ENCODE measurements around the gene KBTBD3. TPM values are rescaled to one million over a fixed set of nuclear protein-coding genes. Genes with fewer than 3 reads are reported as not detected.

The KBTBD3 gene
- total RNA-seq, 2 donors from 2014 or later, result 5.1 to 10.6 TPM

DNA sequence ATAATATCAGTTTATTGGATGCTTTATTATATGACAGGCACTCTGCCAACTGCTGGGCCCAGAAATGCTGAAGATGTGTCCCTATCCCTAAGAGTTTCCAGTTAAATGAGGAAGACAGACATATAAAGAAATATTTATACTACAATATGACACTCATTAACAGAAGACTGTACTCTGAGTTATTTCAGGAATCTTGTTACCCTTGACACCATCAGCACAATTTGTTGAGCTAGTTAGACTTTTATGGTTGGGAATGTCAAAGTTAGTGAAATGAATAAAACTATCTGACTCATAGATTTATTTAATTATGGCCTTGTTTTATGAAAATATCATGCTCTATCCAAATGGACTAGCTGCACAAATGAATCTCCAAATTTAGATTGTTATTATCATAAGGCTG lies 29.5 kb downstream of the KBTBD3 start:
- DNase-seq (ENCODE audit: low spot score) (no peak), ATAC-seq (ENCODE audit: insufficient number of reproducible peaks, low FRiP score, low read depth) (no peak)
- Histone ChIP-seq H3K4me3 (no peak overlapping the region), H3K36me3 (no peaks in the 10 kb centered on the region), H3K9me3 (no peaks in the 10 kb centered on the region), H3K27ac (no peak overlapping the region), H3K4me1 (ENCODE audit: control insufficient read depth in 1 of 2, low read depth in 2 of 2) (no peaks in the 10 kb centered on the region), H3K27me3 (replicated peaks; ENCODE audit: insufficient read depth) (no peaks in the 10 kb centered on the region)
- TF ChIP-seq CTCF (IDR thresholded peaks at IDR 0.05), result no peak

DNA sequence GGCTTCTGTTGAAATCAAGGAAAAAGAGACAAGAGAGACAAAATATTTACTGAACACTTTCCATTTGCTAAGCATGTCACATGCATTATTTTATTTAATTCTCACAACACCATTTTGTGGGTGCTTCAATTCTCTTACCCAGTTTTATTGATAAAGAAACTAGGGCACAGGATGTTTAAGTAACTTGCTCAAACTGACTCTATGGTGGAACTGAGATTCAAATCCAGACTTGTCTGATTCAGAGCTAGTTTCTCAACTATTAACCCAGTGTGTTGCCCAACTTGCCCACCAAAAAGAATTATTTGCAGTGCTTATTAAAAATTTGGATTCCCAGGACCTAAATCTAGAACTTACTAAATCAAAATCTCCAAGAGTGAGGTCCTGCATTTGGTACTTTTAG lies 33.6 kb downstream of the KBTBD3 start:
- H3K4me3 ChIP-seq, result no peak overlapping the region
- no peaks in the 10 kb centered on the region for H3K9me3 ChIP-seq
- no peak overlapping the region for H3K27ac ChIP-seq
- DNase-seq (ENCODE audit: low spot score) (no peak), ATAC-seq (ENCODE audit: insufficient number of reproducible peaks, low FRiP score, low read depth) (no peak)
- no peaks in the 10 kb centered on the region for H3K4me1 ChIP-seq (ENCODE audit: control insufficient read depth in 1 of 2, low read depth in 2 of 2)
- TF ChIP-seq CTCF (IDR thresholded peaks at IDR 0.05), result no peak
- no peaks in the 10 kb centered on the region for H3K27me3 ChIP-seq (replicated peaks; ENCODE audit: insufficient read depth)
- no peaks in the 10 kb centered on the region for H3K36me3 ChIP-seq

- H3K36me3 ChIP-seq, result no peaks in the 10 kb centered on the region
- no peaks in the 10 kb centered on the region for H3K4me1 ChIP-seq (ENCODE audit: control insufficient read depth in 1 of 2, low read depth in 2 of 2)
- H3K27ac ChIP-seq, result no peak overlapping the region
- no peak for TF ChIP-seq CTCF (IDR thresholded peaks at IDR 0.05)
- DNase-seq (ENCODE audit: low spot score) (no peak), ATAC-seq (ENCODE audit: insufficient number of reproducible peaks, low FRiP score, low read depth) (no peak)
- H3K27me3 ChIP-seq (replicated peaks; ENCODE audit: insufficient read depth), result no peaks in the 10 kb centered on the region
- H3K9me3 ChIP-seq, result no peaks in the 10 kb centered on the region
- H3K4me3 ChIP-seq, result no peak overlapping the region
Measured at GRCh38 chr11:106032861-106033260, 44.3 kb downstream of the KBTBD3 start.

- no peaks in the 10 kb centered on the region for H3K27me3 ChIP-seq (replicated peaks; ENCODE audit: insufficient read depth)
- no peak for ATAC-seq (ENCODE audit: insufficient number of reproducible peaks, low FRiP score, low read depth)
- no peak for TF ChIP-seq CTCF (IDR thresholded peaks at IDR 0.05)
- DNase-seq (ENCODE audit: low spot score), result no peak
- no peaks in the 10 kb centered on the region for H3K4me1 ChIP-seq (ENCODE audit: control insufficient read depth in 1 of 2, low read depth in 2 of 2)
- H3K4me3 ChIP-seq, result no peak overlapping the region
- no peaks in the 10 kb centered on the region for H3K9me3 ChIP-seq
- no peak overlapping the region for H3K27ac ChIP-seq
- H3K36me3 ChIP-seq, result no peaks in the 10 kb centered on the region
Measured at GRCh38 chr11:106031936-106032335, 45.2 kb downstream of the KBTBD3 start.

GRCh38 chr11:106031202-106031810 lies 45.8 kb downstream of the KBTBD3 start:
- H3K36me3 ChIP-seq, result no peaks in the 10 kb centered on the region
- DNase-seq (ENCODE audit: low spot score) (no peak), ATAC-seq (ENCODE audit: insufficient number of reproducible peaks, low FRiP score, low read depth) (no peak)
- no peak overlapping the region for H3K27ac ChIP-seq
- no peaks in the 10 kb centered on the region for H3K9me3 ChIP-seq
- H3K4me1 ChIP-seq (ENCODE audit: control insufficient read depth in 1 of 2, low read depth in 2 of 2), result no peaks in the 10 kb centered on the region
- H3K27me3 ChIP-seq (replicated peaks; ENCODE audit: insufficient read depth), result no peaks in the 10 kb centered on the region
- TF ChIP-seq CTCF (IDR thresholded peaks at IDR 0.05), result no peak
- H3K4me3 ChIP-seq, result no peak overlapping the region
